GM19238 (cell line): ENCODE measurements around the gene CTNNA2.

Experiments used
- DNase-seq: peaks from one replicate; pipeline ENCODE4 v3.0.0; 2011; ENCODE audit warnings: low spot score; ENCODE audit not compliant: insufficient read length

CTNNA2 gene

GRCh38 chr2:79702905-79703304, 190.1 kb downstream of the CTNNA2 start:
- no peak for DNase-seq

- no peak for DNase-seq
Observed at GRCh38 chr2:79711098-79711497, 198.2 kb downstream of the CTNNA2 start.

- DNase-seq, result no peak
Observed at GRCh38 chr2:79713131-79713785, 200.4 kb downstream of the CTNNA2 start.

GRCh38 chr2:79714283-79714682, 201.4 kb downstream of the CTNNA2 start:
- DNase-seq, result no peak

GRCh38 chr2:79715338-79715737, 202.5 kb downstream of the CTNNA2 start:
- no peak for DNase-seq

GRCh38 chr2:79716266-79716665, 203.4 kb downstream of the CTNNA2 start:
- DNase-seq, result no peak

GRCh38 chr2:79717364-79718007, 204.6 kb downstream of the CTNNA2 start:
- no peak for DNase-seq

- no peak for DNase-seq
Observed at GRCh38 chr2:79721061-79721460, 208.2 kb downstream of the CTNNA2 start.

GRCh38 chr2:79721966-79722365, 209.1 kb downstream of the CTNNA2 start:
- no peak for DNase-seq

GRCh38 chr2:79723830-79724229, 211.0 kb downstream of the CTNNA2 start:
- no peak for DNase-seq

- DNase-seq, result no peak
Observed at GRCh38 chr2:79729532-79729931, 216.7 kb downstream of the CTNNA2 start.

- no peak for DNase-seq
Observed at GRCh38 chr2:79734518-79734917, 221.7 kb downstream of the CTNNA2 start.

- DNase-seq, result no peak
Observed at GRCh38 chr2:79740879-79741443, 228.1 kb downstream of the CTNNA2 start.

- no peak for DNase-seq
Observed at GRCh38 chr2:79750321-79750720, 237.5 kb downstream of the CTNNA2 start.

GRCh38 chr2:79757526-79757925, 244.7 kb downstream of the CTNNA2 start:
- DNase-seq, result no peak

GRCh38 chr2:79758042-79758441, 245.2 kb downstream of the CTNNA2 start:
- DNase-seq, result no peak

GRCh38 chr2:79758749-79759282, 246.0 kb downstream of the CTNNA2 start:
- DNase-seq, result no peak

- no peak for DNase-seq
Observed at GRCh38 chr2:79770926-79771325, 258.1 kb downstream of the CTNNA2 start.

- DNase-seq, result no peak
Observed at GRCh38 chr2:79771493-79771892, 258.6 kb downstream of the CTNNA2 start.

- DNase-seq, result no peak
Observed at GRCh38 chr2:79774016-79774415, 261.2 kb downstream of the CTNNA2 start.

- no peak for DNase-seq
Observed at GRCh38 chr2:79776461-79776860, 263.6 kb downstream of the CTNNA2 start.

GRCh38 chr2:79780781-79781180, 267.9 kb downstream of the CTNNA2 start:
- no peak for DNase-seq
